Endometrium (tissue), 2 donors: Measurements from ENCODE around the gene C2CD2.

Experiments
- FAIRE-seq: peaks from 2 replicates; lab custom pipeline; 2012; peaks lifted over from hg19 to GRCh38; lab: Jason Lieb, UNC
- donor health status: control.
- donor health status: control.

Gene C2CD2

DNA sequence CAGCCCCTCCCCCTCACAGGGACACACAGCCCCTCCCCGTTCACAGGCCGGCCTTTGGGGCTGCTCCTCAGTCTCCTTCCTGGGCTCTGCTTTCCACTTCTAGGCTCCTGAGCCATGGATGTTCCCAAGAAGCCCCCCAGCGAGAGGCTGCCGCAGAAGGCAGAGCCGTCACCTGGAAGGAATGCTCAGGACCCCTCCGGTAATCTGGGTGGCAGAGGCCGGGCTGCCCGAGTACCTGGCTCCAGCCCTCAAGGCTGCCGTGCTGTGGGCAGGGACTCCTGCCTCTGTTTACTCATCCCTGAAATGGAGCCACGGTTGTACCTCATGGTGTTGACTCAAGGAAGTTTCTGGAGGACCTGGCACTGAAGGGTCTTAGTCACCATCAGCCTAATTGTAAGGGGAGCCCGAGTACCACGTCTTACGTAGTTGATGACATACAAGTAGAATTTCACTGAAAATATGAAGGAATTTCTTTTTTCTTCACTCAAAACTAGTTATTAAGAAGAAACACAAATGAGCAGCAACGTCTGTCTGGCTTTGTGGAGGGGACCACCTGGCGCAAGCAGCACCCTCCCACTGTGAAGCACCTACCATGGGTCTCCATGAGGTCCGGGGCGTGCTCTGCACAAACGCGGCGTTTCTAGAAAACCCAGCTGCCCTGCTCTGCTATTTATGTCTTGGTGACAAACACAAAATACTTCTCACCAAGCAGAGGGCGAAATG lies 108.3 kb downstream of the C2CD2 start:
- no peak for FAIRE-seq

DNA sequence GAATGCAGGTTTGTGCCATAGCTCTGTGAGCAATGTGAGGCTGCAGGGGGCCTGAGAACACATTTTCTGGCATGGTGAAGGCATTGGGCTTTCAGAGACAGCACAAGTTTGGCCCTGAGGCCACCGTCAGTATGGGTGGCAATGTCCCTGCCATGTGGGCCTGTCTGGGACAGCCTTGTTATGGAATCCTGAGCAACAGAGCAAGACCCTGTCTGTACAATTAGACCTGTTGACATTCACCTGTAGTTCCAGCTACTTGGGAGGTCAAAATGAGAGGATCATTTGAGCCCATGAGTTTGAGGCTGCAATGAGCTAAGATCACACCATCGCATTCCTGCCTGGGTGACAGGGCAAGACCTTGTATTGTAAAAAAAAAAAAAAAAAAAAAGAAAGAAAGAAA lies 110.2 kb downstream of the C2CD2 start:
- no peak for FAIRE-seq

DNA sequence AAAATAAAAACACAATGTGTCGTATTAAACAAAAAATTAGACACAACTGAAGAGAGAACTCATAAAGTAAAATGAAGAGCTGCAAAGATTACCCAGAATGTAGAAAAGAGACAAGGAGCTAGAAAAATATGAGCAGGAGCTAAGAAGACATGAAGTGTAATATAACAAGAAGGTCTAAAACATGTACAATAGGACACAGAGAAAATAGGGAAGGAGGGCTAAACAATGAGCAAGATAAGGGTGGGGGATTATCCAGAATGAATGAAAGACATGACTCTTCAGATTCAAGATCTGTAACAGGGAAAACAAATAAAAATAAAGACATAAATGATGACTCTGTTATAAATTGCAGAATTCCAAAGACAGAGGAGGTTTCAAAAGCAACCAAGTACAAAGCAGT lies 112.9 kb downstream of the C2CD2 start:
- no peak for FAIRE-seq

DNA sequence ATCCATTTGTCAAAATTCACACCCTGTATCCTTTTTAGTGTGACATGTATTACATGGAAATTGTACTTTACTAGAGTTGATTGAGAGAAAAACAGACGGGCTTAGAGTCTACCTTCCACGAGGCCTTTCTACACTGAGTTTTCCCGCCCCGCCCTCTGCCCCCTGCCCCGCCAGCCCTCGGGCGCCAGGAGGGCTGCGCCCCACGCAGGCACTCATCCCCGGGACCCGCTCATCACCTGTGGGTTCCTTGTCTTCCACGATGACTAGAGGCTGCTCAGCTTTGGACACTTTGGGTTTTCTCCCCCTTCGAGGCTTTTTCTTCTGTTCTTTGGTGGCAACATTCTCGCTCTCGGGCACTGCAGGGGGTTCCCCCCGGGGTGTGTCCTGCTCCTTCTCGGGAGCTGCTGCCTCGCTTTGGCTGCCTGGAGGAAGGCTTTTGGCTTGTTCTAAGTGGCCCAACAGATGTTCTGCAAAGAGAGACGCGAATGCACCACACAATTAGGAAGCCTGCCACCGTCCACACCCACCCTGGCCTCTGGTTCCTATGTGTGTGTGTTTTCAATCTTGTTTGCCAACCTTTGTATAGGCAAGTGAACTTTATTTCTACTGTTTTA lies 114.3 kb downstream of the C2CD2 start:
- no peak for FAIRE-seq

DNA sequence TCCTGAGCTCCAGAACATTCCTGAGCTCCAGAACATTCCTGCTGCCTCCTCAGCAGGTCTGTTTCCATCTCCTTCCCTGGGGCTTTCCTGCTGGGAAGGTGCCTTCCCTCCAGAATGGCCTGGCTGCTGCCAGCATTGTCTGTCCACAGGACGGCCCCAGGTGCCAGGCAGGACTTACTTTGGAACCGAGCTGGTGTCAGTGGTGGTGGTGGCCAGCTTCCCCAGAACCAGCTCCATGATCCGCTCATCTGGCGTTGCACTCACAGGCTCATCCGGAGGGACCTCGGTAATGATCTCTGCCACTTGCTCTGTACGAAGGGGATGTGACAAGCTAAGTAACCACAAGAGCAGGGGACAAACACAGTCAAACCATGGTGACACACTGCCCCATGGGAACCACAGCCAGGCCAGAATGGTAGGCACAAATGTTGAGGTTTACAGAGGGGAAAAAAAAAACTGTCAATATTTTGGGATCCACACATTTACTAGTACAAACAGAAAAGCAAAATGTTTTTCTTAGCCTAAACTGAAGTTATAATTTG lies 116.0 kb downstream of the C2CD2 start:
- no peak for FAIRE-seq

DNA sequence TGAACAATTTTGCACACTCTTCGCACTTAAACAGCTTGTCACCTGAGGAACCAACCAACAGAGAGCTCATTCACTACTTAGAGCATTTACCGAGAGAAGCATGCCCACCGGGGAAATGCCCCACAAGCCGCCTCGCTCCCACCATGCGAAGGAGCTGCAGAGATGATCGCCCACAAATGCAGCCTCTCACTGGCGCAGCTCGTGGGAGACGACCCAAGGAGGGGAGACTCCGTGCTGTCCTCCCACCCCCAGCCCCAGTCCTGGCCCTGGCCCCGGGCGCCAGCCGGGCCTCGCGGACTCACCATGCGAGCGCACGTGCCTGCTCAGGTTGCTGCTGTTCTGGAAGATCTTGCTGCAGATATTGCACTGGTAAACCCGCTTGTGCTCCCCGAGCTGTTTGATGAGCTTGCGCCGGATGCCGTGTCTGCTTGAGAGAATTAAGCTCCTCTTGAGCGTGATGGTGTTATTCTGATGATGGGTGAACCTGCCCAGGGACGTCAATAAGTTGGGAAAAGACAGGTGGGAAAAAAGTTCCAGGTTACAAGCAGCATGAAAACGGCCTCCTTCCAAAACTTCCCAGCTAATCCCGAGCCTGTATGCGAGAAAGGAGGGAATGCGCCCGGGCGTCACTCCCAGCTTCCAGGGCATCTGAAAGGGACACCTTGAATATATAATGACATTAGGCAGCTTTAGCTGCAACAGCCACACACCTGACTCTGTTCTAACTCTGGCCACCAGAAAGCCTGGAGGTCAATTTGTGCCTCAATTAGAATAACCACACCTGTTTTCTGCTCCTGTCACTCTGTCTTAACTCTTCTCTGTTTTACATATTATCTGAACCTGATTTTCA lies 117.4 kb downstream of the C2CD2 start:
- no peak for FAIRE-seq

DNA sequence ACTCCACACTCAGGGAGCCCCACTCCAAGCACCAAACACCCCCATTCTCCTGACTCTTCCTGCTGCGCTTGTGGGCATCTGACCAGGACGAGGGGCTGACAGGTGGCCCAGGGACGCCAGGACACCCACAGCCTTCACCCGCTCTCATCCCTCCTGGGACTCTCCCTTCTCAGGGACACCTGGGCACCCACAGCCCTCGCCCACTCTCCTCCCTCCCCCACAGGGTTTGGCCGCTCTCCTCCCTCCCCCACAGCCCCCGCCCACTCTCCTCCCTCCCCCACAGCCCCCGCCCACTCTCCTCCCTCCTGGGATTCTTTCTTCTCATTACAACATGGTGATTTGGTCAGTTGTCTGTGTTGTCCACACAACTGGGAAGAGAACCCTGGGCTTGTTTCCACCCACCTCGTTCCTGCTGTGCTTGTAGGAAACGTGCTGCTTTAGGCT lies 118.1 kb downstream of the C2CD2 start:
- FAIRE-seq: no peak
